NCI-H2227 (cell line): ENCODE measurements around the gene MRAS.
"Not testable (repeated sequence)": the region's sequence is repeated elsewhere in the genome, so short reads cannot be mapped to it uniquely, and the experiment has no call there.

Experiments used
- DNase-seq: peaks from one replicate; lab custom pipeline; 2025; ENCODE audit not compliant: unreplicated experiment; lab: John Stamatoyannopoulos, UW

Gene MRAS

GRCh38 chr3:138442433-138442832, 94.1 kb downstream of the MRAS start:
- DNase-seq: no peak

- no peak for DNase-seq
These were observed 94.7 kb downstream of the MRAS start for GRCh38 chr3:138443091-138443490.

- DNase-seq: no peak
These were observed 95.4 kb downstream of the MRAS start for GRCh38 chr3:138443521-138444503.

DNA sequence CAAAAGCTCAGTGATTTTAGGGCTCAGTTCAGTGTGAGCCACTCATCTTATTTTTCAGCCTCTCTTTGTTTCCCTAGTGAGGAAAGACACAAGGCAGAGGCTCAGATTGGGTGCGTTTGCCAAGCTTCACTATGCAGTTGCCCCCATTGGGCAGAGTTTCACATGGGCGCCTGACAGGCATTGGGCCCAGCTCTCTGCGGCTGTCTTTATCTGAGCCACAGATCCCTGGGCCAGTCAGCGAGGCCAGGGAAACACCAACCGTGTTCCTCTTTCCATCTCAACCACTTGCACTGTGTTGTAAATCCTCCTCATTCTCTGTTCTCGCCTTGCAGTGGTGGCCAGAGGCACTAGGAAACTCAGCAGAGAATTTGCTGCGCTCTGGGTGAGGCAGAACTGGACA, 96.9 kb downstream of the MRAS start:
- DNase-seq: no peak

GRCh38 chr3:138445654-138446053, 97.3 kb downstream of the MRAS start:
- DNase-seq: no peak

- no peak for DNase-seq
These were observed 100.3 kb downstream of the MRAS start for GRCh38 chr3:138448631-138449030.

DNA sequence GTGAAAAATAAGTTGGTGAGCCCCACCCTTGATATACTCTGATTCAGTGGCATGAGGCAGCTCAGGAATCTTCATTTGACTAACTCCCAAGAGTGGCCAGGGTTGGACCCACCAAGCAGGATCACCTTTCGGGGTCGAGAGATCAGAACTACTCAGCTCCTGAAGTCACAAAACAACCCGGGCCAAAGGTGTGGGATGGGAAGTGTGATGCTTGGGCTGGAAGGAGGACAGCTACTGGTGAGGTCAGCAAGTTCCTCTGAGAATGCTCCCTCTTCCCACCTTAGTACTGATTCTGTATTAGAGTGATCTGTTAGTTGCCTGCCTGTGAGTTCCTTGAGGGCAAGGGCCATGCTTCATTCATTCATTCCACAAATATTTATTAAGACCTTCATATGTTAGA, 101.1 kb downstream of the MRAS start:
- DNase-seq: no peak

- no peak for DNase-seq
These were observed 101.8 kb downstream of the MRAS start for GRCh38 chr3:138450181-138450580.

GRCh38 chr3:138450704-138451424, 102.5 kb downstream of the MRAS start:
- DNase-seq: no peak

DNA sequence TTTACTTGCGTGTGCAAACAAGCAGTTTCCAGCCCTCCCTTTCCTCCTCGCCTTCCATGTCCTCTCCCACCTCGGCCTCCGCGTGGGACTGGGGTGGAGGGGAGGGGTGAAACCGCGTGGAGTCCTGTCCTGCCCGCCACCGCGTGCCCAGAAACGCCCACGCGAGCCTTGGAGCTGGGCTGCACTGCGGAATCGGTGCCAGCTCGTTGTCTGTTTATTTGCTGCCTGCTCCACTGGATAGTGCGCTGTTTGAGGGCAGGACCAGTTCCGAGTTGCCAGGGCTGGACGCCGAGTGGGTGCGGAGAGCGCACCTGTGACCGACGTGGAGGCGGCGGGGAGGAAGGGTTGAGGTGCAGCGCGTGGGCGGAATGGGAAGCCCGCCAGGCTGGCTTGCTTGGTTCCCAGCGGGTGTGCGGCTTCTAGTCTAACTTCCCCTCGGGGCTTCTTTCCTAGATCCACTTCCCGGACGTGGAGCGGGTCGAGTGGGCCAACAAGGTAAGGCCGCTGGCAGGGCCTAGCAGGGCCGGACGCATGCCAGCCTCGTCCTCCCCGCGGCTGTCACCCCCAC, 103.3 kb downstream of the MRAS start:
- no peak for DNase-seq

DNA sequence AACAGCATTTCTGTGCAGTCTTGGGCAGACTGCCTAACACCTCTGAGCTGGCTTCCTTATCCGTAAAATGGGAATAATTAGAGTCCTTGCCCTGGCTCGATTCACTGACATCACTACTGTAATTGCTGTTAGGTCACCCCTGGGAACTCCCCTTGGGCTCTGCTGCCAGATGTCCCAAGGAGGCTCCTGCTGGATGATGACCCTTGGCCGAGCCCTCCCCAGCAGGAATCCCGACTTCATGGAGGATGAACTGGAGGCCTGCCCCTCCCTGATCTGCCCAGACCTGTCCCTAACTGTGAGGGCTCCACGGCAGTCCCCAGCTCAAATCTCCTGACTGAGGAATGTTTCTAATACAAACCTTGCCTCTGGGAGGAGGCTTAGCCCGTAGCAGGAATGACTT, 104.1 kb downstream of the MRAS start:
- DNase-seq: no peak

GRCh38 chr3:138453940-138454339, 105.6 kb downstream of the MRAS start:
- DNase-seq: not testable (repeated sequence)
